Putamen (tissue), 1 donor: ENCODE results near the gene BCL6B.
A peak's percentile ranks its signal among the peaks of the same experiment; 100 is the strongest.
"Not testable (repeated sequence)": the region's sequence is repeated elsewhere in the genome, so short reads cannot be mapped to it uniquely, and the experiment has no call there.

Experiments
- DNase-seq: peaks from one replicate; pipeline ENCODE4 v3.0.0-alpha.2; 2016; ENCODE audit warnings: low spot score

The BCL6B gene, protein sequence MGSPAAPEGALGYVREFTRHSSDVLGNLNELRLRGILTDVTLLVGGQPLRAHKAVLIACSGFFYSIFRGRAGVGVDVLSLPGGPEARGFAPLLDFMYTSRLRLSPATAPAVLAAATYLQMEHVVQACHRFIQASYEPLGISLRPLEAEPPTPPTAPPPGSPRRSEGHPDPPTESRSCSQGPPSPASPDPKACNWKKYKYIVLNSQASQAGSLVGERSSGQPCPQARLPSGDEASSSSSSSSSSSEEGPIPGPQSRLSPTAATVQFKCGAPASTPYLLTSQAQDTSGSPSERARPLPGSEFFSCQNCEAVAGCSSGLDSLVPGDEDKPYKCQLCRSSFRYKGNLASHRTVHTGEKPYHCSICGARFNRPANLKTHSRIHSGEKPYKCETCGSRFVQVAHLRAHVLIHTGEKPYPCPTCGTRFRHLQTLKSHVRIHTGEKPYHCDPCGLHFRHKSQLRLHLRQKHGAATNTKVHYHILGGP

GRCh38 chr17:7022781-7023571 lies at the start of gene BCL6B:
Gene BCL6B (plus strand): TSS chr17:7023050. CDS start chr17:7023672, 622 bp downstream.
- no peak for DNase-seq

GRCh38 chr17:6979440-6979839 lies 43.4 kb upstream of the BCL6B start:
- DNase-seq = not testable (repeated sequence)

GRCh38 chr17:6981426-6981825 lies 41.4 kb upstream of the BCL6B start:
- DNase-seq = no peak

DNA sequence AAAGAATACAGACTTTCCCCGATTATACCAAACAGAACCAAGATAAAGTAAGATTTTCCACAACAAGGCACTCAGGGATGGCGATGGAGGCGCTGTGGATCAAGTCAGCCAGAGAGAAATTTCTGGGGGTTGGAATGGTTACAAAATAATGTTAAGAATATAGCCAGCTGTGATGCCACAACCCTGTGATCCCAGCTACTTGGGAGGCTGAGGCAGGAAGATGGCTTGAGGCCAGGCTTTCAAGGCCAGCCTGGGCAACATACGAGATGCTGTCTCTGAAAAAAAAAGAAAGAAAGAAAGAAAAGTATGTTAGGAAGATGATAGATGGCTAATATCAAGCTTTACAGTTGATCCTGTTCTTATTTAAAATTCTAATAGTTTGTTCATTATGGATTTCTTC lies 37.6 kb upstream of the BCL6B start:
- DNase-seq = no peak

DNA sequence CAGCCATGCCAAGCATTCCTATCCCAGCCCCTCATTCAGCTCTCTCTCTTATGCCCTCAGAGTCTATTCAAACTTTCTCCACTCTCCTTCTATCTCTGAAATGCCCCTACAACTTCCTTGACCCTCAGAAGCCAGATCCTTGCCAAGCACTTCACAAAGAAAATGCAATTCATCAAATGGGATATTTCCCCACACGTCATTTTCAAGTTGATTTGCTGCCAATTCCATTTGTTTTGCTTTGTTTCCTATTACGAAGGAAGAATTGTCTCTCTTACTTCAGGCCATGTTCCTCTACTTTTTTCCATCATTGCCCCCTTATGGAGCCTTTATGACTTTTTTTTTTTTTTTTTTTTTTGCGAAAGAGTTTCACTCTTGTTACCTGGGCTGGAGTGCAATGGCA lies 36.2 kb upstream of the BCL6B start:
- DNase-seq = no peak

DNA sequence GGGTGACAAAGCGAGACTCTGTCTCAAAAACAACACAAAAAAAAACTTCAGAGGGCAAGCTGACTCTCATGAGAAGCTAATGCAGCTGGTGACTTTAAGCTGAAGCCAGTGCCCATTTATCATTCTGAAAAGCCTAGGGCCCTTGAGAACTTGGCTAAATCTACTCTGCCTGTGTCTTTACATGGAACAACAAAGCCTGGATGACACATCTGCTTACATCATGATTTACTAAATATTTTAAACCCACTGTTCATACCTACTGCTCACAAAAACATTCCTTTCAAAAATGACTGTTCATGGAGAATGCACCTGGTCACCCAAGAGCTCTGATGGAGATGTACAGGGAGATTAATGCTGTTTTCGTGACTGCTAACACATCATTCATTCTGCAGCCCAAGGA lies 33.1 kb upstream of the BCL6B start:
- no peak for DNase-seq

DNA sequence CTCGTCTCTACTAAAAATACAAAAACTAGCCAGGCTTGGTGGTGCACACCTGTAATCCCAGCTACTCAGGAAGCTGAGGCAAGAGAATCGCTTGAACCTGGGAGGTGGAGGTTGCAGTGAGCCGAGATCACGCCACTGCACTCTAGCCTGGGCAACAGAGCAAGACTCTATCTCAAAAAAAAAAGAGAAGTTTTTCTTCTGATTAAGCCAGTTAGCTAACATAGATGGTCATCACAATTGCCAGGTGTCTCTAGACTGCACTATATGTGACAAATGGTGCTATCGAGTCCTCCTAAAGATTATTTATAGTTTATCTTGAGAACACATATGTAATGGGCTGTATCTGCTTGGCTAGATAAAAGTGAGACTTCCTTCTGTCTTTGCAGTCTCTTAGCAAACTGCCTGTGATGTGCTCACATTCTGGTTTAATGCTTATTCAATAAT lies 29.2 kb upstream of the BCL6B start:
- not testable (repeated sequence) for DNase-seq

GRCh38 chr17:6994118-6994598 lies 28.7 kb upstream of the BCL6B start:
- no peak for DNase-seq

- no peak for DNase-seq
Observed at GRCh38 chr17:6994666-6995256, 28.1 kb upstream of the BCL6B start.

GRCh38 chr17:6995500-6996255 lies 27.2 kb upstream of the BCL6B start, which contains the start of gene ALOX12:
Gene ALOX12 (plus strand): TSS chr17:6996049. CDS start chr17:6996118, 69 bp downstream.
- DNase-seq = no peak

DNA sequence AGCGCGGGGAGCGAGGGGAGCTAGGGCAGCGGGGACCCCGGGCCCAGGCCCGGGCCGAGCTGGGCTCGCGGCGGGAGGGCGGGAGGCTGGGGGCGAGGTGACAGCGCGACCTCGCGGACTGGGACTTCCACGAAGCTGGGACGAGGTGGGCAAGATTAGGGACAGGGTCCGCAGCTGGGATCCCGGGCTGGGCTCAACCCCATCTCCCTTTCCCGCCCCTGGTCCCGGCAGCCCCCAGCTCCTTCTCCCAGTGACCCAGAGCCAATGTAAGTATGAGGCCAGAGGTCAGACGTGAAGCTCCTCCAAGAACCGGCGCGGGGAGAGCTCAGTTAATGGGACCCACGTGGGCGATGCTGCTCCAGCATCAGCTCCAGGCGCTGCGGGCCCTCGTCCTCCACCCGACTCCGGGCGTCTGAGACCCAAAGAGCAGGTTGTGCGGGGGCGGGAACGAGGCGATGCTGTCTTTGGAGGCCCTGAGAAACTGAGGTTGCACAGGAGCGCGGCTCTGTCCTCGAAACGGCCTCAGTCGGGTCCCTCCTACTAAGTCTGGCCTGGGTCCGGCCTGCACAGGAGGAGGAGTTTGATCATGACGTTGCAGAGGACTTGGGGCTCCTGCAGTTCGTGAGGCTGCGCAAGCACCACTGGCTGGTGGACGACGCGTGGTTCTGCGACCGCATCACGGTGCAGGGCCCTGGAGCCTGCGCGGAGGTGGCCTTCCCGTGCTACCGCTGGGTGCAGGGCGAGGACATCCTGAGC lies 26.4 kb upstream of the BCL6B start:
- no peak for DNase-seq

DNA sequence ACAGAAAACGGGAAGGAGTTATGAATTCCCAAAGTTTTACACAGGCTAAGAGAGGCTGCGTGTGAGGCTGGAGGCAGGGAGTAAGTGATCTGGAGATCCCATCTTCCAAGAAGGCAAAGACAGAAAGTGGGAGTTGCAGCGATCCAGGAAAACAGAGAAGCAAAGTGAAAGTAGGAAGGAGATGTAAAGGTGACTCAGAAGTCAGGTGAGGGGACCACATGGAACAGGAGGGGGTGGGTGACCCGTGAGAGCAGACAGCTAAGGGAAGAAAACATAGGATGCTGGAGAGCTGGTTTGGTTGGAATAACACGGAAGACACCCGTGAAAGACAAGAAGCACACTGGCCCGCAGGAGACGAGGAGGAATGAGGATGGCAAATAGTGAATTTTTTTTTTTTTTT lies 25.7 kb upstream of the BCL6B start:
- no peak for DNase-seq

DNA sequence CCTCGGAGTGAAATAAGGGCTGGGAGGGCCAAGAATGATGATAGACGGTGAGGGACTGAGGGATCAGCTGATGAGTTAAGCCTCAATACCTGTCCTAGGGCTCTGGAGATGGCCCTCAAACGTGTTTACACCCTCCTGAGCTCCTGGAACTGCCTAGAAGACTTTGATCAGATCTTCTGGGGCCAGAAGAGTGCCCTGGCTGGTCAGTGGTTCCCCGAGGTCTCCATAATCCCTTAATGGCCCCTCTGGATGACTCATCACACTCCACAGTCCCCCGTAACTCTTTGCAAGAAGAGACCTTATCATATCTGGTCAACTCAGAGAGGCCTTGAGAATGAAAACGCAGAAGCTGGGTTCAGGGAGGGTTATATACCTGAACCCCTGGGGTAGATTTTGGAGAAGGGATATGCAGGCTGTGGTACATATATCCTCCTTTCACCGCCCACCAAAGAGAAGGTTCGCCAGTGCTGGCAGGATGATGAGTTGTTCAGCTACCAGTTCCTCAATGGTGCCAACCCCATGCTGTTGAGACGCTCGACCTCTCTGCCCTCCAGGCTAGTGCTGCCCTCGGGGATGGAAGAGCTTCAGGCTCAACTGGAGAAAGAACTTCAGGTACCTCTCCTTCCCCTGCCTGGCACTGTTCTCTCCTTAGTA lies 23.9 kb upstream of the BCL6B start:
- DNase-seq = no peak

GRCh38 chr17:7001318-7001961 lies 21.4 kb upstream of the BCL6B start:
- no peak for DNase-seq

DNA sequence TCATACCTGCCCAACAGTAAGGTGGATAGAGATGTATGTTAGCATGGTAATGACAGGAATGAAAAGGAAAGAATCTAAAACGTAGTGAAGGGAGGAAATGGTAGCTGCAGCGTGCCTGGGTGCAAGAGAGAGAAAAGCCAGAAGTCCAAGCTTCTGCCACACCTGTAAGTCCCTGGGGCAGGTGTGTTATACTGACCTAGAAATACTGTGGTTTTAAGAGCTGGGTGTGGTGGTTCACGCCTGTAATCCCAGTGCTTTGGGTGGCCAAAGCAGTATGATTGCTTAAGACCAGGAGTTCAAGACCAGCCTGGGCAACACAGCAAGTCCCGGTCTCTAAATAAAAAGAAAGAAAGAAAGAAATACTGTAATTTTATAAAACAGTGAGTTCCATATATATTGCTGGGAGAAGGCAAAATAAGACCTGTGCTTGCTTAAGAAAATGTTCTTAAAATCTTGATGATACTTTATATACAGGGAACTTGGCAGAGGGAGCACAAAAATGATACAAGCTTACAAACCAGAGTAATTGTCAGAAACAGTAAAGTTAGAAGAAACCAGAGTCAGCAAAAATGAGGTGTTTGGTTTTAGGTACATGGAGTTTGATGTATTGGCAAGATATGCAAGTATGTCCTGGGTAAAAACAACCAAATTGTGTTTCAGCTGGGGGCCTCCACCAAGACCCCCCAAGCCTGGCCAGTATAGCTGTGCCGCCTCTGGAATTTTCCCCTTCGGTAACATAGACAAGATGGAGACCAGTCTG lies 20.4 kb upstream of the BCL6B start:
- no peak for DNase-seq

DNA sequence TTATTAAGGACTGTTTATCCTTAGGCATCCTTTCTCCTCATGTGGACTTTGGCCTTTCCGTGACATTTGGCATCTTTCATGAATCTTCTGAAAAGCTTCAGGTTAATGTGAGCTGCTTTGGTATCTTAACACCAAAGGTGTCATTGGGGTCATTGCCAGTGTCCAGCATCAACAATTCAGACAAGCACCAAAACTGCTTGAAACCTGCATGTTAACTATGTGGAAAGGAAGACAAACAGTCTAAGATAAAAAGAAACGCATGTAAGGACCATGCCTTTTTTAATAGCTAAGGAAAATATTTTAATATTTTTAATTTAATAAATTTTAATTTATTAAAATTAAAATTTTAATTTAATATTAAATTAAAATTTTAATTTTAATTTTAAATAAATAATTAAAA lies 19.1 kb upstream of the BCL6B start:
- DNase-seq = no peak

GRCh38 chr17:7004398-7005253 lies 18.2 kb upstream of the BCL6B start:
- DNase-seq = peak; percentile 45

DNA sequence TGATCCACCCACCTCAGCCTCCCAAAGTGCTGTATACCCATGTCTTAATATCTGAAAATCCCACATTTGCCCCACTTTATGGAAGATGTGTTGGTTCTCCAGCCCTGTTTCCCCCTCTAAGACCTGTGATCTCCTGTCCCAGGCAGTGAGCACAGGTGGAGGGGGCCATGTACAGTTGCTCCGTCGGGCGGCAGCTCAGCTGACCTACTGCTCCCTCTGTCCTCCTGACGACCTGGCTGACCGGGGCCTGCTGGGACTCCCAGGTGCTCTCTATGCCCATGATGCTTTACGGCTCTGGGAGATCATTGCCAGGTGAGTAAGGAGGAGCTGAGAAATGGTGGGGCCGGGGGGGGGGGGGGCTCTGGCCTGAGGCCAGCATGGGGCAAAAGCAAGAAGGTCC lies 17.1 kb upstream of the BCL6B start:
- DNase-seq = no peak
